Mesodermal cell (in vitro differentiated cells): Measurements from ENCODE around the gene SMG6.

Experiments
- H3K27ac ChIP-seq: 2 replicates; pipeline ENCODE4 v1.7.0; 2013; ENCODE audit warnings: mild to moderate bottlenecking, low read depth, low read length, moderate library complexity; ENCODE audit not compliant: severe bottlenecking
- H3K36me3 ChIP-seq: 2 replicates; pipeline ENCODE4 v1.7.1; 2013; ENCODE audit warnings: mild to moderate bottlenecking, low read length, moderate library complexity; ENCODE audit not compliant: control insufficient read depth, insufficient read depth
- H3K4me1 ChIP-seq: one replicate; pipeline ENCODE4 v1.7.1; 2013; ENCODE audit warnings: mild to moderate bottlenecking, low read length; ENCODE audit not compliant: insufficient read depth, control insufficient read depth, poor library complexity, severe bottlenecking
- H3K4me3 ChIP-seq: 2 replicates; pipeline ENCODE4 v1.7.0; 2013; ENCODE audit warnings: low read length, control low read depth, mild to moderate bottlenecking; ENCODE audit not compliant: insufficient read depth, poor library complexity, severe bottlenecking; ENCODE audit errors: extremely low read depth
- H3K9me3 ChIP-seq: 2 replicates; pipeline ENCODE4 v1.7.1; 2013; ENCODE audit warnings: mild to moderate bottlenecking, low read length, moderate library complexity; ENCODE audit not compliant: control insufficient read depth
- WGBS, 2 experiments: methylation state at CpG; one replicate each; pipeline ENCODE4 v1.1.5; 2013; ENCODE audit warnings: missing lambda C conversion rate in 2 of 2; ENCODE audit not compliant: insufficient coverage in 2 of 2; 5-methylcytosine and 5-hydroxymethylcytosine counted together

Gene SMG6

DNA sequence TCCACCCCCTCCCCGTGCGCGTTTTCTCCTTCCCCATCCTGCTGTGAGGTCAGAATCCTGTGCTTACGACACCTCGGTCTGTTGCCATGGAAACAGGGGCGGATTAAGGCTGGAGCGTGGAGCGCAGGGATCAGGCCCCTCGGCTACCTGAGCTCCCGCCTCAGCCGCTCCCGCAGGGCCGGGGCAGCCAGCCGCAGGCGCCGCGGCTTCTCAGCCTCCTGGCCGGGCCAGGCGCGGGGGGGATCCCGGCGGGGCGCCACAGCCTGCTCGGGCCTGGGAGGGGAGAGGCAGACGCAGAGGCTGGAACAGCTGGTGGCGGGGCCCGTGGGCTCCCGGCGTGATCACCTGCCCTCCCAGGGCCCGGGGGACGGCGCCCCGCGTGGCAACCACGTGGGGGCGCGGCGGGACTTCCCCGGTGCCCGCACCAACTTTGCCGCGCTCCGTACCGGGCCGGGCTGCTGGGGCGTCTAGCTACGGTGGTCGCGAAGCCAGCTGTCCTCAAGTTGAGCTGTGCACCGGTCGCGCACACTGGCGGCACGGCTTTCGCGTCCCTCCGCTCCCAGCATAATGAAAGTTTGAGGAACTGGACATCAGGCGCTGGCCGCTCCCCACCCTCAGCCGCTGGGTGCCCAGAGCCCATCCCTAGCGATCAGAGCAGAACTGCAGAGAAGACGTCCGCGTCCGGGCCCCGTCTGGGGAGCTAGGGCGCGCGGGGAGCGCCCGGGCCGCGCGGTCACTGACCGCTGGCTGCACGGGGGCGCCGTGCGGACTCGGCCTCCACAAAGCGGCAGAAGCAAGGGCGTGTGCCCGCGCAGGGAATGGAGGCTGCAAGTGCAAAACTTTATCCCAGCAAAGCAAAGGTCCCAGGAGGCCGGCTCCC lies 279.7 kb downstream of the SMG6 start:
- WGBS, 2 experiments: 2% methylated on average over 59 to 74 of the region's 85 CpGs
- peak overlapping the region; percentile 42 for H3K4me3 ChIP-seq

DNA sequence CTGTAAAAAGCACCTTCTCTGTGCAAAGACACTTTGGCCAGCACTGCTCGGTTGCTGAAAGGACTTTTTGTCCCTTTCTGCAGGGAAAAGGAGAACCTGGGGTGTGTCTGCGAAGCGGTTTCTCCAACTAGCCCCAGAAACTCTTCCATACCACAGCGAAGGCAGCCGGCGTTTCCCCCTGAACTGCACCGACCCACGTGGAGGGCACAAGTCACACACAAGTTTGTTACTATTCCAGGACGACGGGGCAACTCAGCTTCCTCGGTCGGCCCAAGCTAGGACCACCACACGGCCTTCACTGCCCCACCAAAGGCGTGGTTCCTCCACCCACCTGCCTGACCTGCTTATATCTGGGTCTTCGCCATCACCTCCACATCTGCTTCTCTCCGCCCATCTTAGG lies 280.3 kb downstream of the SMG6 start:
- Histone ChIP-seq H3K27ac (no peak overlapping the region), H3K4me1 (no peaks in the 10 kb centered on the region), H3K36me3 (no peaks in the 10 kb centered on the region)

More for the DNA sequence above, 279.7 kb downstream of the SMG6 start:
- Histone ChIP-seq H3K36me3 (no peaks in the 10 kb centered on the region), H3K9me3 (no peaks in the 10 kb centered on the region), H3K4me1 (no peaks in the 10 kb centered on the region), H3K27ac (no peak overlapping the region)

DNA sequence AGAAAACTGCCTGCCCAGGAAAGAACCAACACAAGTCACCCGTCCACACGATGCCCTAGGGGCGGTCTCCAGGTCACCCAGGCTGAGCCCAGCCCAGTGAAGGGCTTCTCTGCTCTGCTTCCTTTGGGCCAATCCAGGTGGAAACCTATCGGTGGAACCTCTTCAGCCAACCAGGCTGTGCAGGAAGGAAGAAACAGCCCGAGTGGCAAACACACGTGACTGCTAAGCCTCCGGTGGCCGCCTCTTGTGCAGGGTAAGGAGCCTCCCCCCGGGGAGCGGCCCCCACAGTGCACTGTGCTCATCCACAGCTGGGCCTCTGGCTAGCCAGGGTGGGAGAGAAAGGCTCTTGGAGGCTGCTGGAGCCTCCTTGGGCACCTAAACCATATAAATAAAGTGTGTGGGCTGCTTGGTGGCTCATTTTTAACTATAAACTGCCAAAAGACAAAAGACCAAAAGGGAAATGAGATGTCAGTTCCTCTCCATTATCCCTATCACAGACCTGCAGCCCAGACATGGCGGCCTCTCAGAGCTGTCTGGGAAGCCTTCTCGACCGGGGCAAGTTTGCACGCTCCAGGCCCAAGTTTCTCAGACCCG lies 280.8 kb downstream of the SMG6 start:
- Histone ChIP-seq H3K9me3 (no peaks in the 10 kb centered on the region), H3K4me3 (no peak overlapping the region), H3K36me3 (no peaks in the 10 kb centered on the region), H3K4me1 (no peaks in the 10 kb centered on the region), H3K27ac (no peak overlapping the region)
- 88 to 90% methylated on average over 13 to 14 of the region's 15 CpGs for WGBS, 2 experiments

More for the DNA sequence above, 280.3 kb downstream of the SMG6 start:
- WGBS, 2 experiments: 32 to 40% methylated on average over 9 to 14 of the region's 16 CpGs
- H3K9me3 ChIP-seq: no peaks in the 10 kb centered on the region
- no peak overlapping the region for H3K4me3 ChIP-seq

DNA sequence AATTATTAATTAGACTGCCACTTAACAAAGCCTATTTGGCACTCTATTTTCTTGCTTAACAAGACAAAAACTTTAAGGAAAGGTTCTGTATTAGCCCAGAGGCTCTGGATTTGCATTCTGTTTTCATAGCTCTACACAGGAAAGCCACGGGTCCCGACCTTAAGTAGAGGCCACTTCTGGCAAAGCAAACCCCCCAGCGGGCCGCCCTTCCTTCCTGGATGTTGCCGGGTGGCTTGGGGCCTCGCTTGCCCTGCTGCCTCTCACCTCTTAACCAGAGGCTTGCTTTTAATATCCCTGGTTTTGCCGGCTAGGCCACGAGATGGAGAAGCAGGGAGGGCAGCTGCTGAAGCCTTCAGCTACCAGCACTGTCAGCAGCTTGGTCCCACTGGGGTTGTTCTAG lies 282.9 kb downstream of the SMG6 start:
- WGBS, 2 experiments: 40 to 78% methylated on average over 1 to 8 of the region's 8 CpGs
- H3K36me3 ChIP-seq: no peaks in the 10 kb centered on the region
- H3K4me1 ChIP-seq: no peaks in the 10 kb centered on the region
- H3K27ac ChIP-seq: no peak overlapping the region
- no peak overlapping the region for H3K4me3 ChIP-seq
- H3K9me3 ChIP-seq: no peaks in the 10 kb centered on the region

DNA sequence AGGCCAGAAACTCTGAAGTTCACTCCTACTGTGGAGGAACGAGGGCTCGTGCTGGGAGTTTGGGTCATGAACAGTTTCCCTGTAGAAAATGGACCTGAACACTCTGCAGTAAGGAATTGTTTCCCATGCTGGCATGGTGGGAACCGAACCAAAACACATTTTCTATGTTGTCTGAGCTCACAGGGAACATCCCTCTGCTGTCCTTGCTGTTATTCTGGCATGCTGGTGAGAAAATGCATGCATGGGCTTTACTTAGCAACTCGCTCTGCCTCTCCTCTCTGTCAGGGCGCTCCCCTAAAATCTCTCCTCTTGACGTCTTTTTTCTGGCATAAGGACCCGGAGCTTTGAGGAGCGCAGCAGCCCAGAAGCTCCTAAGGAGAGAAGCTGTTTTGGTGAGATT lies 283.9 kb downstream of the SMG6 start:
- no peaks in the 10 kb centered on the region for H3K9me3 ChIP-seq
- H3K36me3 ChIP-seq: no peaks in the 10 kb centered on the region
- no peak overlapping the region for H3K27ac ChIP-seq
- 92 to 94% methylated on average over 5 to 7 of the region's 8 CpGs for WGBS, 2 experiments
- H3K4me3 ChIP-seq: no peak overlapping the region
- no peaks in the 10 kb centered on the region for H3K4me1 ChIP-seq

DNA sequence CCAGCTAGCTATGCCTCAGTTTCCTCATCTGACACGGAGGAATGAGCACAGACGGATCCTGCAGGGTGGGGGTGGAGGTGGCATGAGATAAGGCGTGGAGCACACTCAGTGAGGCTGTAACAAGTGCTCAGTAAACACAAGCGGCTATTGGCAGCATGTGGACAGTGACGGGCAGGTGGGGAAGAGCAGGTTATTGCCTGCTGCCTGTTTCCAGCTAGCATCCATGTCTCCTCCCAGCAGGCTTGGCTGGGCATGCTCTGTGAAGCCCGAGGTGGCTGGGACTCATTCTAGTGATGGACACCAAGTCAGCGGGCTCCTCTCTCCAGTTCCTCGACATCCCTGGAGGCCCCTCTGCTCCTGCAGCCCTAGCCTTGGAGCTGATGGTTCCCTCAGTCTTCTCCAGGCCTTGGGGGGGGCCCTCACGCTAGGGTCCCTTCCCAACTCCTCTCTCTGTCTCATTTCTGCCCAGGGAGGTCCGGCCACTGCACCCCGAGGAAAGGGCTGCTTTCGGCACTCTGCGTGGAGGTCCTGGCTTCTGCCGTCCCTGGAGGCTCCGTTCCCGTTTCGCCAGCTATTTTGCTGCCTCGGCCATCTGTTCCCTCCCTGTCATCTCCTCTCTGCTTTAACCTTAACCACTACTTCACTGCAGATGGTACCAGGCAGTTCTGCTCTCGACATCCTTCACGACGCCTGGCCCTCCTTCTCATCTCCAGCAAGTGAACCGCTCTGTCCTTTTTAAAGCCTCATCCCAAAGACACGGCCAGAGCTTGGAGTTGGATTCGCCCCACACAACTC lies 284.7 kb downstream of the SMG6 start:
- no peaks in the 10 kb centered on the region for H3K36me3 ChIP-seq
- WGBS, 2 experiments: 81 to 87% methylated on average over 16 to 24 of the region's 24 CpGs
- H3K27ac ChIP-seq: no peak overlapping the region
- H3K4me1 ChIP-seq: no peaks in the 10 kb centered on the region
- H3K4me3 ChIP-seq: no peak overlapping the region
- H3K9me3 ChIP-seq: no peaks in the 10 kb centered on the region

DNA sequence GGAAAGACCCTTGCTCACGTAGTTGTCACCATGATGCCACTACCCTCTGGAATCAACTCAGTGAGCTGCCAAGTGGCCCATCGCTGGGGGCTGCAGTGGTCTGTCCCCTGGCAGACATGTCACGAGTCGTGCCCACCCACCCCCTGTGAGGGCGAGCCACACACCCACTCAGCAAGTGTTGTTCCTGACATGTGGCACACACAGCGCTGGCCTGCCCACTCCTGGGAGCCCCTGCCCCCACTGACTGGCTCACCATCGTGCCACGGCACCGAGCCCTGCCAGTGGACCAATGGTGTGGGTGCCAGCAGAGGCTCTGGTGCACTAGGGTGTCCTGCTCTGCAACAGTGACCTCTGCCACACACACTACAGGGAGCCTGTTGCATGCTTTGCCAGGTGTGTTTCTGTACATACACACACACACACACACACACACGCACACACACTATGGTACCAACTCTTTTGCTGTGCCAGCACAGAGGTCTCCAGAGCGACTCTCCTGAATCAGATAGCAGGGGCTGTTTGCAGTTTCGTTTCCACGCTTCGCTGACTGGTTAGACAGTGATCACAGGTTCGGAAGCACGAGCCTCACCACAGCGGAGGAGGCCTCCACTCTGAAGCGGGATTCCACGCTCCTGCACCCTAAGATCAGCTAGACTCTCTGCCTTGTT lies 286.2 kb downstream of the SMG6 start:
- Histone ChIP-seq H3K4me1 (no peaks in the 10 kb centered on the region), H3K27ac (no peak overlapping the region), H3K36me3 (no peaks in the 10 kb centered on the region), H3K9me3 (no peaks in the 10 kb centered on the region), H3K4me3 (no peak overlapping the region)
- 92 to 93% methylated on average over 15 to 19 of the region's 19 CpGs for WGBS, 2 experiments

DNA sequence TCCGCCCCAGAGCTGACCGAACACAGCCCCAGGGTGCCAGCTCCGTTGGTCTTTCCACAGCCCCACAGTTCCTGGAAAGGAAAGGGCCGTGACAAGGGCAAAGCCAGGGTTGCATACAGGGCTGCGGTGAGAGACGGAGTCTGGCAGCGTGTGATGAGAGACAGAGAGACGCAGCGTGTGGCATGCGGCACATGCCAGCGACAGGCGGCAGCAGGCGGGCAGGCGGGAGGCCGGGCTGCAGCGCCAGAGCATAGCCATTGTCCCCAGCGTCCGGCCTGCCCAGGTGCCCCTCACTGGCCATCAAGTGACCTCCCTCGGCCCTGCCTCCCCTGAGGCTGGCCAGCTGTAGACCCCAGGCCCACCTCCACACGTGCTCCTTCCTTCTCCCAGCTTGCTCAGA lies 287.1 kb downstream of the SMG6 start:
- Histone ChIP-seq H3K4me1 (peaks cover 3% of the 10 kb centered on the region), H3K9me3 (no peaks in the 10 kb centered on the region), H3K36me3 (no peaks in the 10 kb centered on the region), H3K27ac (no peak overlapping the region), H3K4me3 (no peak overlapping the region)
- 90 to 92% methylated on average over 17 to 20 of the region's 20 CpGs for WGBS, 2 experiments

DNA sequence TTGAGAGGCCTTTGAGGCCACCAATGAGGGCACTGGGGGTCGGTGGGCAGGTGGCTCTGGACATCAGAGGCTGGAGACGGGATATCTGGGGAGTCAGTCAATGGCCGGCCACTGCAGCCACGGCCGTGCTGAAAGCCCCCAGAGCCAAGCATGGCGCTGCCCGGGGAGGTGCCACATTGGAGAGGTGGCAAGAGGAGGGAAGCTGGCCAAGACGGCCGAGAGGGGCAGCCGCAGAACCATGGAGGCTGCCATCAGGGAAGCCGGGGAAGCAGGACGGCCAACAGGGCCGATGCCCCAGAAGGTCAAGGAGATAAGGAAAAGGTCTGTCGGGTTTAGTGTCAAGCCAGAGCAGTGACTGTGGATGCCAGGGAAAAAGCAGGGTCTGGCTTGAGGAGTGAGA lies 288.3 kb downstream of the SMG6 start:
- Histone ChIP-seq H3K4me1 (peaks cover 8% of the 10 kb centered on the region), H3K4me3 (no peak overlapping the region), H3K9me3 (no peaks in the 10 kb centered on the region), H3K36me3 (no peaks in the 10 kb centered on the region), H3K27ac (no peak overlapping the region)
- 89 to 95% methylated on average over 13 to 14 of the region's 14 CpGs for WGBS, 2 experiments

DNA sequence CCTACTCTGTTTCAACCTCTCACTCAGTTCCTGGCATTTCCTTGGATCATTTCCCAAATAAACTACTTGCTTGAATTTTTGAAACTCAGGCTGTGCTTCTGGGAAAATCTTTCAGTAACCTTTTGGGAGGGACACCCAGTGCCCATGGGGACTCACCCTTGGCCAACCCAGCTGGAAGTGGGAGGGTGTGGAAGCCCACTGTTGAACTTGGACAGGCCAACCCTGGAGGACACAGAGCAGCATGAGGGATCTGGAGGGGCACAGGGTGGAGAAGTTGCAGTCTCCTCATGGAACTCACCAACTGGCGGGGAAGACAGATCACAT lies 289.6 kb downstream of the SMG6 start:
- Histone ChIP-seq H3K27ac (no peak overlapping the region), H3K4me1 (peaks cover 9% of the 10 kb centered on the region), H3K4me3 (no peak overlapping the region), H3K36me3 (no peaks in the 10 kb centered on the region), H3K9me3 (no peaks in the 10 kb centered on the region)
- 100% methylated on average over 1 of the region's 1 CpG; no CpG with 5 or more reads in 1 of the 2 experiments for WGBS, 2 experiments
